ENCODE results near the gene B4GALT6.

B4GALT6 gene

DNA sequence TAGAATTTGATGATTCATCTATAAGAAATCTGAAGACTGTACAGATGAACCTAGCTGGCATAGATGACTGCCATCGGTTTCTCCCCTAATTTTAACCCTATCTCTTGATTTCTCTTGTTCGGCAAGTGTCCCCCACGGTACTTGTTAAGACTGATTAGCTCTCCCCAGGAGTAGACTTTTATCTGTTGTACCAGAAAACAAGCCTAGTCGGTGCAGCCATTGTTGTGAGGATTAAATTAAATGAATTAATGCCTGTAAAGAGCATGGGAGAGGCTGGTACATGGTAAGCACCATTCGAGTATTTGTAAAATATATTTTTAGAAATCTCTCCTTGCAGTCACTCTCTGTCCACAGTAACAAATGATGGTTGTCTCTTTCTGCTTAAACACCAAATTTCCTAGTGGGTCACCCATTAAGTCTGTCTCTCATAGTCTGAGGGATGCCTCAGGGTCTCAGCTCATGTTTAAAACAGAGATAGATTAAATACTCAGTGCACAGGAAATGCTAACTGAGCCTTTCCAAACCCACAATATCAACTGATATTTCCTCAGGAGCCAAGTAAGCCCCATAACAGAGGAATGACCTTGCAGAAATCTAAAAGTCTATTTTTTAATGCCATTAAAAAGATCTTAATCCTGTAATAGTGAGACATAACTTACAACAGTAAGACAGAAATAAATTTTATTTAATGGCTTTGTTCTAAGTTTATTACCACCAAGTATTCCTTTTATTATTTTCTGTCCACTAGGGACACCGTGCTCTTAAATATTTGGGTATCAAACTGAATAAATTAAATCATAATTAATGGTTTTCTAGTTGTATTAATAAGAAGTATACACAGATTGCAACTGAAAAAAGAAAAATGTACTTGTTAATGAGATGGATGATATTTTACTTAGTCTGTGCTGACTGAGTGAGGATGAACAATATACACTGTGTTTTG is 2.9 kb upstream of the B4GALT6 start:
- no peak for DNase-seq

DNA sequence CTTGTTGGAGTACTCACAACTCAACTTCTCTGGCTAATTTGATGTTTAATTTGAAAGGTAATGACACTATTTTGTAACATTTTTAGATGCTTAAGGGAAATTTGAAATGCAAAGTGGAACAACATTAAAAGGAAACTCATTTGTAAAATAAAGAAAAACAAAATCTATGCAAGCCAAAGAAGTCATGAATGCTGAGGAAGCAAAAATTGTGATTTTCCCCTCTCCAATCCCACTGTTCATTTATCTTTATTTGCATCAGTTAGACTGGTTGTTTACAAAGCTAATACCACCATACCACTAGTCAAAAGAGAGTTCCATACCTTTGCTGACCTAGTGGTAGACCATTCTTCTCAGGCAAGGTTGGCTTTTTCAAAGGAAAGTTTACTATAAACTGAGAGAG is 2.2 kb upstream of the B4GALT6 start:
- DNase-seq: no peak

DNA sequence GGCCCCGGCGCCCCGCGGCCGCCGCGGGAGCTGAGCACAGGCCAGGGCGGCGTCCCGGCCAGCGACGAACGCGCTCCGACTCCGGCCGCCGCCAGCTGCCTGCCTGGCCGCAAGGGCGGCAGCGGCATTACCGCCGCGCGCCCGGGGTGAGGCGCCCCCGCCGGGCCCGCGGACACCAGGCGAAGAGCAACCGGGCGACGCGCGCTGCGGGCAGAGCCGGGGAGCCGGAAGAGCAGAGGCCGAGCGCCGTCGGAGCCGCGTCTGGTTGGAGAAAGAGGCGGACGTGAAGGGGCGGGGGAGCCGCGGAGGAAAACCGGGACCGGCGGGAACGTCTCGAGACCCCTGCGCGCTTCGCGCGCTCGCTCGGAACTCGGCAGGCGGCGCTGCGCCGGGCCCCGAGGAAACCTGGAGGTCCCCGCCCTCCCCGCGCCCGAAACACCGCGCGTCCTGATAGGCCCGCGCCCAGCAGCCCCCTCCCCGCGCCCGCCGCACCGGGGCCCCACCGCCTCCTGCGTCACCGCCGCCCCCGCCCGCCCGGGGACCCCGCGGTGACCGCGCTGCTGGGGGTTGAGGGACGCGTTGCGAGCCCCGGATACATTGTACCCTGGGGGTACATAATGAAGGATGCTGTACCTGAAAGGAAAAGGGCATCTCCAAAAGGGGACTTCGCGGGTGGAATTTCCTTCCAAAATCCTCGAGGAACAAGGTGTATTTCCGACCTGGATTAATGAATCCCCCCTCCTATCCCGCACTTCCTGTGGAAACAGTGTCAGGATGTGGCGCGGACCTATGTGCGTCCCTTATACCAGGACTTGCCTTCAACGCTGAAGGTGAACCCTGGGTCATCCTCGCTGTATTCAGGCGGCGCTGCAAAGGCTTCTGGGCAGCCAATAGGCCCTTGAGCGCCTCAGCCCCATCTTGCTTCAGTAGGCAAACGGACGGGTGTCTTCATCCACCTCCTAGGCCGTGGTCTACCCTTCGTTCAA is 1.0 kb upstream of the B4GALT6 start:
- peak; percentile 75 for DNase-seq

DNA sequence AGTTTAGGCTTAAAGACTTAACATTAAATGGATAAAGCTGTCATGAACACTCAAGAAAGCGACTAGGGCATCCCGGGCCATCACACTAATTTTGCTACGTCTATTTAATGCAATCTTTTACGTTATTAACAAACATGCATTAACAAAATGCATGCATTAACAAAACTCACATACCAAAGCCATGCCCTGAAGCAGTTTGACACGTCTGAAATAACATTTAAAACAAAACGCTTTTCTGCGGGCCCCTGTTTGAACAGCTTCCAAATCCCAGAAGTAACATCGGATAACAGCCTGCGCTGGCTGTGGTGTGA is 458 bp downstream of the B4GALT6 start:
- no peak for DNase-seq

DNA sequence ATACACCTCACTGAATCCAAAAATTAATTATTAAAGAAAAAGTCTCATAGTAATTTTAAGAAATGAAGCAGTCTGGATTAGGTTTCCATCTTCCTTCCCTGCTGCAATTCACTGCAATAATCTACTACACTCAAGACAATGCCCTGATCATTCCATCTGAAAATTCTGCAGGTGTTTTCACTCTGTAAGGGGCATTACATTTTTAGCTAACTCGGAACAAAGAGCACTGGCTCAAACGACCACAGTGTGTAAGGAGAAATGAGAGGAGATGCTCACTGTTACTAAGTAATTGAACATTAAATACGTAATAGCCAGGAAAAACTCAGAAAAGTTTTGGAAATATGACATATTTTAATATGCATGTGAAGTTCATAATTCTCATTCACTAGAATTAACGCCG is 1.3 kb downstream of the B4GALT6 start:
- DNase-seq: no peak

DNA sequence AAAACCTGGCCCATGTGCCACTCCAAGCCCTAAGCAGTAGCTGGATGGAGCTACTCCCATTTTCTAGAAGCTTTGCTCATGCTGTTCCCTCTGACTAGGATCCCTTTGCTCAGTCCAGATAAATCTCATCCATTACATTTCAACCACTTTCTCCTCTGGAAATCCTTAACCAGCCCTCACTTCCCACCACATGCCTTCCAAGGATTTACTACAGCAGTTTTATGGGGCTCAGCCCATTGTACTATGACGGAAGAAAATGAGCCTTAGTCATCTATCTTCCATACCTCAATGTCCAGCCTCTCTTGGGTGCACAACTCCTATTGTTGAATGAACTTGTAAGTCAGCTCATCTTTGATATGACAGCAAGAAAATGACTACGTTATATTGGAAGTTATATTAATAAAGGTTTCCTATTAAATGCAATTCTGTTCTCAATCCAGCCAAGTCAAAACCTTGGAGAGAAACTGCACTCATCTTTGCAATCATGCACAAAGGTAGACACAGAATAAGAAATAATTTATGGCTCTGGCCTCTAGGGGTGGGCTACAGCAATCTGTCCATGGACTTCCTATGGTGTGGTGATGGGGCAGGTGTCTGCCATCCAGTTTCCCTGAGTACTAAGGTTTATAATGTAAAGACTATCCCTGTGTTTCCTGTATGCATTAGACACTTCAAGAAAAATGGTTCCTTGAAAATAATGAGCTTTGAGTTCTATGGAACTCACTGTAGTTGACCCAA is 3.4 kb downstream of the B4GALT6 start:
- DNase-seq: no peak

- no peak for DNase-seq
Observed at GRCh38 chr18:31680433-31680811, 4.0 kb downstream of the B4GALT6 start.

DNA sequence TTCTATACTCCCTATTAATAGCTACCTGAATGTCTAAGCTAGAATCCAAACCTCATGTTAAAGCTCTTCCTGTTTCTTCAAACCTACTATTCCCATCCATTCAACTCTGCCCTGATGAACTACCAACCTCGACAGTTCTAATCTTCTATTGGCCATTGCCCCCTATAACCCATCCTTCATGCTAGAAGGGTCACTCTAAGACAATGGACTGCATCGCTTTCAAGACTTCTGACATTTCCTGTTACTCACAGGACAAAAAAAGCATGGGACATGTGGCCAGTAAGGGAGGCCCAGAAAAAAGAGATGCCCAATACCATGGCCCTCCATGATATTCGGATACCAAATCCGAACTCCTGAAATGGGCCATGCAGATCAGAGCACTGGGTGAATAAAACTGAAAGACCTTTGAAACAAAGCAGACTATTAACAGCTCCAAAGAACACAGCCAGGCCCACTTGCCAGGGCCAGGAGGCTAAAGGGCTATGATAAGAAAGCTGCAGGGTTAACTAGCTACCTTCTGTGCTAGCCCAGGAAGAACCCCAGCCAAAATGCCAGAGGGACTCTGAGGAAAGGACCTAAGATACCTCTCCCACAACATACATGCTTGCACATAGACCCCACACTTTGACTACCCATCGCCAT is 4.5 kb downstream of the B4GALT6 start:
- DNase-seq: no peak

- DNase-seq: no peak
Observed at GRCh38 chr18:31679133-31679742, 5.1 kb downstream of the B4GALT6 start.

GRCh38 chr18:31678425-31678824 is 6.0 kb downstream of the B4GALT6 start:
- DNase-seq: no peak

- DNase-seq: no peak
Observed at GRCh38 chr18:31677592-31677991, 6.8 kb downstream of the B4GALT6 start.

DNA sequence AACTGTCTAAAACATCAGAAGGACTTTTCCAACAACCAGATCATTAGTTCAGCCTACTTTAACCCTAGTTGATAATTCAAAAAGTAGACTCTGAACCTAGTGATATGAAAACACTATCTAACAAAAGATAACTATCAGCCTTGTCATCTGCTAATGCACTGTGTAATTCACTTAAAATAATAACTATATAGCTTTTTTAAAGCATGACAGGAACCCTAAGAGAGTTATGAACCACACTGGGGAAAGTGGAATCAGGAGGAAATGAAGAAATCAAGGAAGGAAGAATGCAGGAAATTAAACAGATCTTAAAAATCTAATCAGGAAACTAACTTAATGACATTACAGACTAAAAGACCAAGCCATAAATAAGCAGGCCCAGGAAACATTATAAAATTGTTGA is 9.0 kb downstream of the B4GALT6 start:
- no peak for DNase-seq

GRCh38 chr18:31672628-31673135 is 11.7 kb downstream of the B4GALT6 start:
- DNase-seq: no peak

GRCh38 chr18:31671951-31672350 is 12.4 kb downstream of the B4GALT6 start:
- no peak for DNase-seq

DNA sequence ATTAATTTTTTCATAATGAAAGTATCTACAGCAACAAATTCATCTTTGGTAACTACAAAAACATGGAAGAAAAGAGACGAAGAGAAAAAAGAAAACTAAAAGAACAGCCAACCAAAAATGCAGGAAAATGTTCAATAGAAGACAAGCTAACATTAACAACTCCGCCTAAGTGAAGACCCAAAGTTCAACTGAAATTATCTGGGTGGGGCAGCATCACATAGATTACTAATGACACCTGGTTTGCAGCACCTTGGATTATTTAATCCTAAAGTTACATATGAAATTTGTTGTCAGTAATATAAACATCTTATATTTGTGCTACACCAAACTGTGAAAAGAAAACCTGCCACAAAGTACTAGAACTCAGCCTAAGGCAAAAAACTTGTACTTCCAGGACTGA is 14.8 kb downstream of the B4GALT6 start:
- no peak for DNase-seq

GRCh38 chr18:31667185-31667584 is 17.2 kb downstream of the B4GALT6 start:
- DNase-seq: no peak

DNA sequence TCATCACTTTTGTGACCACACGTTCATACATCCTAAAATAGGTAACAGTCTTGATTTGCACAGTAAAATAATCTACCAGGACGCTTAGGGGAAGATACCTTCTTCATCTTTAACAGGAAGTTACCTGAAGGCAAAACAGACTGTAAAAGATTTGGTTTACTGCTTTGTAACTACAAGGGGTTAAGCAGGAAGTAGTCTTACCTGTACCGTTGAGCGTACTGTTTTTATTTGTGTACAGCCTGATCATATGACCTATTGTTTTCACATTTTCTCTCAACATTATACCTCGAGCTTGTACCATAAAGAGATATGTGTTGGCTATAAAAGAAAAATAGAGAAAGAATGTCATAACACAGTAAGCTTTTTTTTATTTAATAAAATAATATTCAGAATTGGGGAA is 18.3 kb downstream of the B4GALT6 start:
- no peak for DNase-seq

- DNase-seq: no peak
Observed at GRCh38 chr18:31664101-31664500, 20.3 kb downstream of the B4GALT6 start.

- no peak for DNase-seq
Observed at GRCh38 chr18:31661965-31662364, 22.4 kb downstream of the B4GALT6 start.

DNA sequence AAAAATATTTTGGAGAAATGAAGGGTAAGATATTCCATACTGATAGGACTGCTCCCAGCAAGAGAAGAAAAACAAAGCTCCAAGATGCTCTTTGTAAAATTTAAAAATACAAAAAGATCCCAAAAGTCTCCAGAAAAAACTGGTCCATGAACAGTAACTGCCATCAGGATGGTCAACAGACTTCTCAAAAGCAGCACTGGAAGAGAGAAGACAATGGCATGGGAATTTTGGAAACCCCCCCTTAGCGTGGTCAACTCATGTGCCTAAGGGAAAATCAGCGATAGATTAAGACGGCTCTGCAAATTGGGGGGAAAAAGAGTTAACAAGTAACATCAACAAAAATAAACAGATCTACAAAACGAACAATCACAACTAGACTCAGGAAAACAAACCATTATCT is 23.6 kb downstream of the B4GALT6 start:
- no peak for DNase-seq

- no peak for DNase-seq
Observed at GRCh38 chr18:31659576-31660177, 24.7 kb downstream of the B4GALT6 start.
